ENCODE results near the gene JAML.

The JAML gene

DNA sequence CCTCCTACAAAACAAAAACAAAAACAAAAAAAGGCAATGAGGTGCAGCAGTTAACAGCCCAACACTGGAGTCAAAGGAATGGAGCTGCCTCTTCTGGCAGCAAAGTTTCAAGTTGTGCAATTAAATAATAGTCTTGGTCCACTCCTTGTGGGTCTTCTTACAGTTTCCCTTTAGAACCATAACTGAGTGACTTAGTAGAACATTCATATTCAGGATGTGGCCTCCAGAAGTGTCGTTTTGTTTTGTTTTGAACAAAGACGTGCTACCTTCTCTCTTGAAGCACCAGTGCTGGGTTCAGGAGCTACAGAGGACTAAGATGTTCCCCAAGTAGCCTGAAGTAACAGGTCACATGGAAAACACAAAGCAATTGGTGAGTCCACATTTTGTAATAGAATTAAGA is 2.0 kb upstream of the JAML start:
- H3K4me3 ChIP-seq: no peak overlapping the region
- H3K27ac ChIP-seq: no peak overlapping the region
- DNase-seq (ENCODE audit: low read depth, low spot score): no peak
- H3K9ac ChIP-seq (ENCODE audit: insufficient read length): no peak overlapping the region
- no peaks in the 10 kb centered on the region for H3K36me3 ChIP-seq (ENCODE audit: insufficient read depth, low read length)
- TF ChIP-seq POLR2AphosphoS5 (IDR thresholded peaks at IDR 0.05; ENCODE audit: borderline replicate concordance, low read depth, low read length): no peak
- TF ChIP-seq EZH2 (IDR thresholded peaks at IDR 0.05): no peak
- TF ChIP-seq FOXP2 (optimal IDR thresholded peaks at IDR 0.05; ENCODE audit: control extremely low read depth, extremely low read length, insufficient read depth): no peak
- H3K9me3 ChIP-seq (ENCODE audit: low read depth, low read length): no peaks in the 10 kb centered on the region

DNA sequence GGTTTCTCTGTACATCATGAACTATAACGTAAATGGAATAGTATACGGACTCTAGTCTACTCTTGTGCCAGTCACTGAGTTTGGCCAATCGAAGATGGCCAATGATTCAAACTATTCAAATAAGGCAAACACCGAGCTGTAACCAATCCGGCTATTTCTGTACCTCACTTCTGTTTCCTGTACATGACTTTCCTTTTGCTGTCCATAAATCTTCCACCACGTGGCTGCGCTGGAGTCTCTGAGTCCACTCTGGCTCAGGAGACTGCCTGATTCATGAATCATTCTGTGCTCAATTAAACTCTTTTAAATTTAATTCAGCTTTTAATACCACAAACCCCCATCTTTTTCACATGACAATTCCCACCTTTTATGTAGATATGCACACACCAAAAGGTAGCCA is 1.5 kb upstream of the JAML start:
- TF ChIP-seq FOXP2 (optimal IDR thresholded peaks at IDR 0.05; ENCODE audit: control extremely low read depth, extremely low read length, insufficient read depth) (no peak), EZH2 (IDR thresholded peaks at IDR 0.05) (no peak), POLR2AphosphoS5 (IDR thresholded peaks at IDR 0.05; ENCODE audit: borderline replicate concordance, low read depth, low read length) (no peak)
- no peaks in the 10 kb centered on the region for H3K36me3 ChIP-seq (ENCODE audit: insufficient read depth, low read length)
- no peaks in the 10 kb centered on the region for H3K9me3 ChIP-seq (ENCODE audit: low read depth, low read length)
- H3K4me3 ChIP-seq: no peak overlapping the region
- no peak for DNase-seq (ENCODE audit: low read depth, low spot score)
- no peak overlapping the region for H3K27ac ChIP-seq
- no peak overlapping the region for H3K9ac ChIP-seq (ENCODE audit: insufficient read length)

DNA sequence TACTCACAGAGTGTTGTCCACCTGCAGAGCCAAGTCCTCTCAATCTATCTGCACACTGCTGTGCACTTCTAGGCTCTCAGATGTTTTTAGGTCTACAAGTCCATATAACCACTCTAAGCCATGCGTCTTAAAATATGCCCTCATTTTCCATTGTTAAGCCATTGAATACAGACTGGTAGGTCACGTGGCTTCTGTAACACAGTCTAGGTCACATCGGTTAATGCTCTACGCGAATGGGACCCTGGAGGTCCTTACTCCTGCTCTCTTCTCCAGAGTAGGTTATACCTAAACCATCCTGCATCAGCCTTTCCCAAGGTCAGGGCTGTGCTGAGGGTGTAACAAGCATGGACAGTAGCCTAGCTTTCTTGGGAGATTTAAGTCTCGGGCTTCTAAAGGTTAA is 819 bp downstream of the JAML start:
- no peak for DNase-seq (ENCODE audit: low read depth, low spot score)
- Histone ChIP-seq H3K36me3 (ENCODE audit: insufficient read depth, low read length) (no peaks in the 10 kb centered on the region), H3K9ac (ENCODE audit: insufficient read length) (no peak overlapping the region), H3K4me3 (no peak overlapping the region), H3K9me3 (ENCODE audit: low read depth, low read length) (no peaks in the 10 kb centered on the region), H3K27ac (no peak overlapping the region)
- no peak for TF ChIP-seq EZH2 (IDR thresholded peaks at IDR 0.05)
- TF ChIP-seq POLR2AphosphoS5 (IDR thresholded peaks at IDR 0.05; ENCODE audit: borderline replicate concordance, low read depth, low read length): no peak
- TF ChIP-seq FOXP2 (optimal IDR thresholded peaks at IDR 0.05; ENCODE audit: control extremely low read depth, extremely low read length, insufficient read depth): no peak

DNA sequence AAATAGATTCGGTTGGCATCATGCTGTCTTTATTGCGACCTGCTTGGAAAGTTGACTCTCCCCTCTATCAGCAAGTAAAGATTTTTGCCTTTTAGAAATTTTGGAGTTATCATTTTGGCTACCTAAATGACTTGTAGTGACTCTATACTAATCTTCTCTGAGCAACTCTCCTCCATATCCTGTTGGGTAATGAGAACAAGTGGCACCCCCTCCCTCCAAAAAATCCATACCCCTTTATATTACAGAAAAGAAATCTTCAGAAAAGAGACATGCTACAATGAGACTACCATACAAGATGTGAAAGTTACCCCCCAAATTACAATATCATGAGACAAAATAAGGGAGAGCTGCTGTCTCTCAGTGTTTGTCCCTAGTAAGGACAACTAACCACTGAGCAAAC is 1.2 kb downstream of the JAML start:
- Histone ChIP-seq H3K9me3 (ENCODE audit: low read depth, low read length) (no peaks in the 10 kb centered on the region), H3K27ac (no peak overlapping the region), H3K36me3 (ENCODE audit: insufficient read depth, low read length) (no peaks in the 10 kb centered on the region), H3K9ac (ENCODE audit: insufficient read length) (no peak overlapping the region), H3K4me3 (no peak overlapping the region)
- no peak for DNase-seq (ENCODE audit: low read depth, low spot score)
- TF ChIP-seq EZH2 (IDR thresholded peaks at IDR 0.05): no peak
- no peak for TF ChIP-seq POLR2AphosphoS5 (IDR thresholded peaks at IDR 0.05; ENCODE audit: borderline replicate concordance, low read depth, low read length)
- no peak for TF ChIP-seq FOXP2 (optimal IDR thresholded peaks at IDR 0.05; ENCODE audit: control extremely low read depth, extremely low read length, insufficient read depth)

DNA sequence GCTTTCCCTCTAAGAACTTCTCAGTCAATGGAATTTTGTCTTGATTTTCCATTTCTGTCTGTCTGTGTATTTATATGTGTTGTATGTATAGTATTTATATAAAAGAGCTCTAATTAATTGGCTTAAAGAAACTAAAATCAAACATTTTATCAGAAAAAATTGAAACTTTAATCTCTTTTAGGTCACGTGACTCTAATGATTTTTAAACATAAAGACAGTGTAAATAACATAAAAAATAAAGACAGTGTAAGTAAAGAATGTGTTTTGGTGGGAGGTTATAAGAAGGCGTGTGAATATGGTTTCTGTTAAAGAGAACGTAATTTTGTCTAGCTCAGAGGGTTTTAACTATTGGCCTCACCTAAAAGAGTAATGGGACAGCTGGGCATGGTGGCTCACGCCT is 2.4 kb downstream of the JAML start:
- no peak for TF ChIP-seq EZH2 (IDR thresholded peaks at IDR 0.05)
- TF ChIP-seq POLR2AphosphoS5 (IDR thresholded peaks at IDR 0.05; ENCODE audit: borderline replicate concordance, low read depth, low read length): no peak
- no peak for TF ChIP-seq FOXP2 (optimal IDR thresholded peaks at IDR 0.05; ENCODE audit: control extremely low read depth, extremely low read length, insufficient read depth)
- Histone ChIP-seq H3K4me3 (no peak overlapping the region), H3K9me3 (ENCODE audit: low read depth, low read length) (no peaks in the 10 kb centered on the region), H3K36me3 (ENCODE audit: insufficient read depth, low read length) (no peaks in the 10 kb centered on the region), H3K9ac (ENCODE audit: insufficient read length) (no peak overlapping the region), H3K27ac (no peak overlapping the region)
- no peak for DNase-seq (ENCODE audit: low read depth, low spot score)

DNA sequence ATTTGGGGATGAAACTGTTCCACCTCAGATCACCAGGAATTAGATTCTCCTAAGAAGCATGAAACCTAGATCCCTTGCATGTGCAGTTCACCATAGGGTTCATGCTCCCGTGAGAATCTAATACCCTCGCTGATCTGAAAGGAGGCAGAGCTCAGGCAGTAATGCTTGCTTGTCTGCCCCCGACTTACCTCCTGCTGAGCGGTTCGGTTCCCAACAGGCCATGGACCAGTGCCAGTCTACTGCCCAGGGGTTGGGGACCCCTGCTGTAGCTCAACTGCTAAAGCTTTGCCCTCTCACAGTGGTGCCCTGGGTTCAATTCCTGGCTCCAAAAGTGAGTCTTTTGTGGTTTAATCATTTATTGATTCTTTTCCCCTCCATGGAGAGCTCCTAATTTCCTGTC is 3.4 kb downstream of the JAML start:
- no peak for TF ChIP-seq EZH2 (IDR thresholded peaks at IDR 0.05)
- TF ChIP-seq FOXP2 (optimal IDR thresholded peaks at IDR 0.05; ENCODE audit: control extremely low read depth, extremely low read length, insufficient read depth): no peak
- no peak for TF ChIP-seq POLR2AphosphoS5 (IDR thresholded peaks at IDR 0.05; ENCODE audit: borderline replicate concordance, low read depth, low read length)
- DNase-seq (ENCODE audit: low read depth, low spot score): no peak
- no peaks in the 10 kb centered on the region for H3K9me3 ChIP-seq (ENCODE audit: low read depth, low read length)
- no peak overlapping the region for H3K4me3 ChIP-seq
- H3K36me3 ChIP-seq (ENCODE audit: insufficient read depth, low read length): no peaks in the 10 kb centered on the region
- H3K27ac ChIP-seq: no peak overlapping the region
- no peak overlapping the region for H3K9ac ChIP-seq (ENCODE audit: insufficient read length)

DNA sequence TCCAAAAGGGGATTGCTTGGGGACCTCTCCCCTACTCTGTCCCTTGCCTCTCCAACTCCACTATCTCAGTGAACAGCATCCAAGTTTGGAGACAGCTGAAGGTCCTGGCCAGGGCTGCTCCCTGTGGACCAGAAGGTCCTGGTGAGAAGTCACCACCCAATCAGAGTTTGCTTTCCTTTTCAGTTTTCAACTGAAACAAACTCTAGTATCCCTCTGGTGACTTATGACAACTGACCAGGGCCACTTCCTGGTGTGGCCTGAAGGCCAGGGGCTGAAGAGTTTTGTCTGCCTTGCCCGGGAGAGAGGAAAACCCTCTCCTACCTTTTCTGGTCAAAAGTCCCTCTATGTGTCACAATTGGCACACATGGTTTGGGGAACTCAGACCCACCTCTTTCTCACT is 5.1 kb downstream of the JAML start:
- no peak overlapping the region for H3K27ac ChIP-seq
- H3K36me3 ChIP-seq (ENCODE audit: insufficient read depth, low read length): no peaks in the 10 kb centered on the region
- no peaks in the 10 kb centered on the region for H3K9me3 ChIP-seq (ENCODE audit: low read depth, low read length)
- H3K9ac ChIP-seq (ENCODE audit: insufficient read length): no peak overlapping the region
- DNase-seq (ENCODE audit: low read depth, low spot score): no peak
- H3K4me3 ChIP-seq: no peak overlapping the region
- no peak for TF ChIP-seq EZH2 (IDR thresholded peaks at IDR 0.05)

DNA sequence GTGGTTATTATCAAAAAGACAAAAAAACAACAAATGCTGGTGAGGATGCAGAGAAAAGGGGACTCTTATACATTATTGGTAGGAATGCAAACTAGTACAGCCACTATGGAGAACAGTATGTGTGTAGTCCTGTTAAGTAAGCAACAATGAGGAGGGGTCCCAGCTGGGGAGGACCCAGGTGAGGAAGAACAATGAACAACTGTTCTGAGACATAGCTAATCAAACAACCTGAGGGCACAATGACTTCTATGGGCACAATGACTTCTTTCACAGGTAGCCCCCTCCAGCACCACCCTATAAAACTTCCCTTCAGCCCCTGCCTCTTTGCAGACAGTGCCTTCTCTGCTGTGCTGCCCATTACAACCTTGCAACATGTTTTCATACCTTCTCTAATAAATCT is 5.6 kb downstream of the JAML start:
- DNase-seq (ENCODE audit: low read depth, low spot score): no peak
- no peak overlapping the region for H3K27ac ChIP-seq
- TF ChIP-seq EZH2 (IDR thresholded peaks at IDR 0.05): no peak
- no peak for TF ChIP-seq FOXP2 (optimal IDR thresholded peaks at IDR 0.05; ENCODE audit: control extremely low read depth, extremely low read length, insufficient read depth)
- TF ChIP-seq POLR2AphosphoS5 (IDR thresholded peaks at IDR 0.05; ENCODE audit: borderline replicate concordance, low read depth, low read length): no peak

DNA sequence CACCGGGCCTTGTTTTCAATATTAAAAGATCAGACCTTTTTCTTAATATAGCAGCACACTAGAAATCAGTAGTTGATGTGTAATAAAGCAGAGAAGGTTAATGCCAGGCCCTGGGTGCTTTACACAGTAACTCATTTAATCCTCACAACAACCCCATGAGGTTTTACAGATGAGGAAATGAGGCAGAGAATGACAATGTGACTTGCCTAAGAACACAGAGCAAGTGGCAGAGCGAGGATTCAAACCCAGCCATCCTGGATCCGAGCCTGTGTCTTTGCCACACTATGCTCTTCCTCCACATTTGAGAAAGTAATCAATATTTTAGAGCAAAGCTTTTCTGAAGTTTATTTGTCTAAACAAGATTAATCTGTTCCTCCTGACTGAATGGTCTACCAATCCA is 7.2 kb downstream of the JAML start:
- H3K9ac ChIP-seq (ENCODE audit: insufficient read length): no peak overlapping the region
- H3K36me3 ChIP-seq (ENCODE audit: insufficient read depth, low read length): no peaks in the 10 kb centered on the region
- TF ChIP-seq FOXP2 (optimal IDR thresholded peaks at IDR 0.05; ENCODE audit: control extremely low read depth, extremely low read length, insufficient read depth): no peak
- TF ChIP-seq POLR2AphosphoS5 (IDR thresholded peaks at IDR 0.05; ENCODE audit: borderline replicate concordance, low read depth, low read length): no peak
- TF ChIP-seq EZH2 (IDR thresholded peaks at IDR 0.05): no peak
- no peak overlapping the region for H3K4me3 ChIP-seq
- no peak overlapping the region for H3K27ac ChIP-seq
- DNase-seq (ENCODE audit: low read depth, low spot score): no peak
- no peaks in the 10 kb centered on the region for H3K9me3 ChIP-seq (ENCODE audit: low read depth, low read length)

More for the DNA sequence above, 5.6 kb downstream of the JAML start:
- H3K4me3 ChIP-seq: no peak overlapping the region
- H3K9ac ChIP-seq (ENCODE audit: insufficient read length): no peak overlapping the region
- no peaks in the 10 kb centered on the region for H3K9me3 ChIP-seq (ENCODE audit: low read depth, low read length)
- H3K36me3 ChIP-seq (ENCODE audit: insufficient read depth, low read length): no peaks in the 10 kb centered on the region

Data from SK-N-MC (cell line).